Measurements from ENCODE around the gene MUC4. TPM values are rescaled to one million over a fixed set of nuclear protein-coding genes. Genes with fewer than 3 reads are reported as not detected.

The MUC4 gene
- polyA plus RNA-seq, 3 donors: not detected

GRCh38 chr3:195801251-195802183 is 10.2 kb downstream of the MUC4 start:
- TF ChIP-seq CTCF (IDR thresholded peaks at IDR 0.05): no peak
- H3K36me3 Mint-ChIP-seq: no peaks in the 10 kb centered on the region
- Histone ChIP-seq H3K4me3 (replicated peaks in 1 of 3; ENCODE audit: low read depth in 2 of 3, low read length in 3 of 3) (no peak overlapping the region), H3K9ac (ENCODE audit: insufficient read depth, low read length, poor library complexity, severe bottlenecking) (no peak overlapping the region), H3K4me1 (ENCODE audit: control insufficient read depth in 1 of 2, insufficient read depth in 2 of 2, low read length in 2 of 2) (no peaks in the 10 kb centered on the region), H3K27me3 (ENCODE audit: control insufficient read depth in 2 of 2, insufficient read depth in 2 of 2, low read length in 2 of 2) (peaks cover 0 to 29% of the 10 kb centered on the region in 2 donors), H3K9me3 (replicated peaks in 1 of 2; ENCODE audit: control insufficient read depth in 1 of 2, insufficient read depth in 1 of 2, low read length in 2 of 2) (no peaks in the 10 kb centered on the region), H3K79me2 (ENCODE audit: insufficient read depth, low read length) (no peaks in the 10 kb centered on the region), H2AFZ (ENCODE audit: insufficient read depth, low read depth, low read length, poor library complexity, severe bottlenecking) (no peak overlapping the region), H4K20me1 (ENCODE audit: insufficient read depth, low read length) (no peaks in the 10 kb centered on the region), H3K36me3 (replicated peaks in 1 of 2; ENCODE audit: control insufficient read depth in 1 of 2, insufficient read depth in 2 of 2, low read length in 2 of 2) (no peaks in the 10 kb centered on the region), H3K4me2 (replicated peaks; ENCODE audit: extremely low read depth, low read length, poor library complexity, severe bottlenecking) (no peak overlapping the region), H3K27ac (ENCODE audit: low read depth in 1 of 2, low read length in 2 of 2) (no peak overlapping the region)
- peaks cover 37 to 47% (median 44%) of the 10 kb centered on the region in 3 donors for H3K27me3 Mint-ChIP-seq (ENCODE audit: low read depth in 3 of 3)
- H3K4me3 Mint-ChIP-seq: peak overlapping the region in 1 of 2 donors; percentile 74
- peaks cover 18% of the 10 kb centered on the region for H3K4me1 Mint-ChIP-seq
- no peak overlapping the region for H3K27ac Mint-ChIP-seq
- H3K9me3 Mint-ChIP-seq: peaks cover 0 to 3% (median 0%) of the 10 kb centered on the region in 7 donors
- no peak for DNase-seq
- intact Hi-C loops (cut with micrococcal nuclease): no loop called here
- WGBS (ENCODE audit: insufficient coverage): 88% methylated on average over 33 of the region's 35 CpGs

DNA sequence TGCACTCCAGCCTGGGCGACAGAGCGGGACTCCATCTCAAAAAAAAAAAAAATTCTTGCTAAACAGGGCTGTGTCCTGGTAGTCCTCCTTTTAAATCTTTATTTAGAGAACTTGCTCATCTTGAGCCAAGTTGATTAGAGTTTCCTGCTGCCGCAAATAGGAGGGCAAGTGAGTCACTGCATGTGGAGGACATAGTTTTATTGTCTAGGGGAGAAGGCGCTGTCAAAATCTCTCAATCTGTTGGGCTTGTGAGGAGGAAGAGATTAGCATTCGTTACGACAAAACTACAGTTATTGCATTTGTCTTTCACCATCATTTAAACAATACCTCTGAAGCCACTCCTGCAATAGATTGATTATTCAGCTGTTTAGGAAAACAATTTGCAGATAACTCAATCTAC is 11.5 kb downstream of the MUC4 start:
- H3K27ac Mint-ChIP-seq: peak overlapping the region in 1 of 7 donors; percentile 50
- Histone ChIP-seq H4K20me1 (ENCODE audit: insufficient read depth, low read length) (no peaks in the 10 kb centered on the region), H3K4me1 (ENCODE audit: control insufficient read depth in 1 of 2, insufficient read depth in 2 of 2, low read length in 2 of 2) (no peaks in the 10 kb centered on the region), H3K36me3 (replicated peaks in 1 of 2; ENCODE audit: control insufficient read depth in 1 of 2, insufficient read depth in 2 of 2, low read length in 2 of 2) (no peaks in the 10 kb centered on the region), H3K9ac (ENCODE audit: insufficient read depth, low read length, poor library complexity, severe bottlenecking) (no peak overlapping the region), H2AFZ (ENCODE audit: insufficient read depth, low read depth, low read length, poor library complexity, severe bottlenecking) (no peak overlapping the region), H3K27me3 (ENCODE audit: control insufficient read depth in 2 of 2, insufficient read depth in 2 of 2, low read length in 2 of 2) (peaks cover 0 to 31% of the 10 kb centered on the region in 2 donors), H3K79me2 (ENCODE audit: insufficient read depth, low read length) (no peaks in the 10 kb centered on the region), H3K27ac (ENCODE audit: low read depth in 1 of 2, low read length in 2 of 2) (no peak overlapping the region), H3K4me3 (replicated peaks in 1 of 3; ENCODE audit: low read depth in 2 of 3, low read length in 3 of 3) (no peak overlapping the region), H3K9me3 (replicated peaks in 1 of 2; ENCODE audit: control insufficient read depth in 1 of 2, insufficient read depth in 1 of 2, low read length in 2 of 2) (no peaks in the 10 kb centered on the region), H3K4me2 (replicated peaks; ENCODE audit: extremely low read depth, low read length, poor library complexity, severe bottlenecking) (no peak overlapping the region)
- H3K27me3 Mint-ChIP-seq (ENCODE audit: low read depth in 3 of 3): peaks cover 37 to 52% (median 47%) of the 10 kb centered on the region in 3 donors
- H3K36me3 Mint-ChIP-seq: no peaks in the 10 kb centered on the region
- DNase-seq: no peak
- WGBS (ENCODE audit: insufficient coverage): no CpG with 5 or more reads among the region's 6 CpGs
- no peak for TF ChIP-seq CTCF (IDR thresholded peaks at IDR 0.05)
- peaks cover 0 to 1% (median 0%) of the 10 kb centered on the region in 7 donors for H3K9me3 Mint-ChIP-seq
- H3K4me3 Mint-ChIP-seq: no peak overlapping the region
- intact Hi-C loops (cut with micrococcal nuclease): no loop called here
- H3K4me1 Mint-ChIP-seq: peaks cover 18% of the 10 kb centered on the region

All from CD14-positive monocyte (primary cell).